CD4-positive, alpha-beta T cell treated with Interleukin-2 at 100 ng/mL for 4 hours (primary cell): ENCODE measurements around the gene OSBPL10.

Experiments
- DNase-seq: peaks from one replicate; pipeline ENCODE4 v3.0.0-alpha.2; 2020; ENCODE audit warnings: low spot score

OSBPL10 gene

DNA sequence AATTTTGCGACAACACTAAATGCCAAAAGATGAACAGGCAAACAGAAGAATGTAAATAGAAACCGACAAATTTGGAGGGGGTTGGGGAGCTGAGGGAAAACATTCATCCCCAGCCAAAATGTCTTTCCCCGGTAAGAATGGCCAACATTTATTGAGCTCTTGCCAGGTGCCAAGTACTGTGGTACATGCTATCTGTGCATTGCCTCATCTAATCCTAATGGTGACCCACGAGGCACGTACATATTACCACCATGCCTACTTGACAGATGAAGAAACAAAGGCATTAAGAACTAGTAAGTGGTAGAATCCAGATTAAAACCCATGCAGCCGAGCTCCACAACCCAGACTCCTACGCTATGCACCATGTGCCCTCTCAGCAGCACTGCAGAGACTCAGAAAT, 242.7 kb downstream of the OSBPL10 start:
- no peak for DNase-seq

DNA sequence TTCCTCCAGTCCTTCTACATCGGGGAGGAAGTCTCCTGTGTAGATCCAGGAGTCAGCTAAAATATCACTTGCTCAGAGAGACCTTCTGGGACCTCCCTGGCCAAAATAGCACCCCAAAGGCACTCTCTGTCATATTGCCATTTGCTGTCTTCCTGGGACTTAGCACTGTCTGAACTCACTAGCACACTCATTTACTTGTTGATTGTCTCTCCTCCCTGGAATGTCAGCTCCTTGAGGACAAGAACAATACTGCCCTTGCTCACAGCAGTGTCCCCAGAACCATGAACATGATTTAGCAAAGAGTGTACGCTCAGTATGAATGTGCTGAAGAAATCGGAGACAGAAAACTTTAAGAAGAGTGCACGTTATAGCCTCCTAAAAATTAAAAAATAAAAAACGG, 245.4 kb downstream of the OSBPL10 start:
- no peak for DNase-seq

DNA sequence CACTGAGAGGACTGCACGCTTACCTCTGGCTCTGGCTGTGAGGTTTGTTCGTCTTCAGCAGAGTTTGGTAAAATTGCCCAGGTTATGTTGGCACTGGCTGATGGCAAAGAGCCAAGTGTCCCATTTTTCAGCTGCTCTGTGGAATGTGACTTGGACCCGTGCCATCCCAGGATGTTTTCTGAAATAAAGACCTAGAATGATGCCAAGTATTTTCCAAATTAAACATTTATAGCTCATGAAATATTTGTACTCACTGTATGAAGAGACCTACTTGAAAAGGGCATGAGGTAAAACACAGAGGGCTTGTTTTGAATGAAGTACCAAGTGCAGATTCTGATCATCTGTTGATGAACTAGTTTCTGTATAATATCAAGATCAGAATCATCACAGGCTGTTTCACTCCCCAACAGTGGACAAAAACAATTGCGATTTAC, 247.8 kb downstream of the OSBPL10 start:
- DNase-seq: no peak

DNA sequence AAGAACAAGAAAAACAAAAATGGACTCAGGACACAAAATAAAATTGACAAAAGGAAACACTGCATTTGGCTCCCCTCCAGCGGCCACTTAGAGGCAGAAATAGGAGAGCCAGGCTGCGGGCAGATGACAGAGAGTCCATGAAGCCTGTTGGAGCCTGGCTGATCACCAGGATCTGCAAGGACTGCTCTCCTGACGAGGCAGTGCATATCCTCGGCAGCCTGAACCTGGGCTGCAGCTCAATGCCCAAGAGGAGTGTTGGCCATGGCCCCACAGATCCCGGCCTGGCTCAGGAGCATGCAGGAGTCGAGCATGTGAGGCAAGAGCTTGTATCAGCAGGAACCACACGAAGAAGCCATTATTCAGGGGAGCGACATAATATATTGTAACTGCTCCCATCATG, 248.5 kb downstream of the OSBPL10 start:
- DNase-seq: no peak

DNA sequence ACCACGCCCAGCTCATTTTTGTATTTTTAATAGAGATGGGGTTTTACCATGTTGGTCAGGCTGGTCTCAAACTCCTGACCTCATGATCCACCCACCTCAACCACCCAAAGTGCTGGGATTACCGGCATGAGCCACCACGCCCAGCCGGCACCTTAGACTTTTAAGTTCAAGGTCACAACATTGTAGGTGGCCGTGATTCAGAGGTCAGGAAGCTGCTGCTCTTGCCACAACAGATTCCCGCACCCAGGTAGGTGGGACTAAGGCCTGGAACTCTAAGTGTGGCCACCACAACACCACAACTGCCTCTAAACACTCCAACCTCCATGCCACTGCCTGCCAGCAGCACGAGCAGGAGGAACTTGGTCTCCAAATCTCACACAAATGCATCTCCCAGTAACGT, 251.5 kb downstream of the OSBPL10 start:
- no peak for DNase-seq

GRCh38 chr3:31729082-31729481, 252.0 kb downstream of the OSBPL10 start:
- no peak for DNase-seq

- no peak for DNase-seq
Observed at GRCh38 chr3:31728403-31728802, 252.7 kb downstream of the OSBPL10 start.

DNA sequence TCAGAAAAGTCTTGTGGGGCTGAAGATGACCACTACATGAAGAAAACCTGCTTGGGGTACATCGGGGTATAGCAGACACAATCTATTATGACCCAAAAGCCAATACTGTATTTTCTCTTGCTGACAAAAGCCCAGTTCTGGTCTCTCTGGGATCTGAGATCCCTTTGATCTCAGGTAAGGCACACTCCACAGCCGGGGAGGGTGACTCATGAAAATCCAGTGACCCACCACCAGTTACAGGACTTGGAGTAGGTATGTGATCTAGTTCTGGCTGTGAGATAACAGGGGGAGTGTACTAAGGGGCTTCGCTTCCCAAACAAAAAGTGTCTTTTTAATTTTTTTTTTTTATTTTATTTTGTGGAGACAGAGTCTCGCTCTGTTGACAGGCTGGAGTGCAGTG, 255.1 kb downstream of the OSBPL10 start:
- no peak for DNase-seq

DNA sequence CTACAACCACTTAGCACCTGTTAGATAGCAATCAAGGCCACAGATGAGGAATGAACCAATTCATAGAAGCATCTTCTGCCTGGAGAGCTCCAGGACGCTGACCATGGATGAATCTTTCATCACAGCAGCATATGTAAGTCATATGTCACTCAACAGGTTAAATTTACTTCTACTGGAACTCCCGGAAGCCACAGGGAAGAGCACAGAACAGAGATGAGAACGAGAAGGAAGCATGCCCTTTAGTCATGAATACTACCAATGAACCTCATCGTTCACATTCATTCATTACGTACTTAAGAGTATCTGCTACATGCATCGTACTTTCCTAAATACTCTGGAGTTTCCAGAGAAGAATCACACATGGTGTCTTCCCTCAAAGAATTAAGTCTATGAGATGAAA, 255.5 kb downstream of the OSBPL10 start:
- no peak for DNase-seq

DNA sequence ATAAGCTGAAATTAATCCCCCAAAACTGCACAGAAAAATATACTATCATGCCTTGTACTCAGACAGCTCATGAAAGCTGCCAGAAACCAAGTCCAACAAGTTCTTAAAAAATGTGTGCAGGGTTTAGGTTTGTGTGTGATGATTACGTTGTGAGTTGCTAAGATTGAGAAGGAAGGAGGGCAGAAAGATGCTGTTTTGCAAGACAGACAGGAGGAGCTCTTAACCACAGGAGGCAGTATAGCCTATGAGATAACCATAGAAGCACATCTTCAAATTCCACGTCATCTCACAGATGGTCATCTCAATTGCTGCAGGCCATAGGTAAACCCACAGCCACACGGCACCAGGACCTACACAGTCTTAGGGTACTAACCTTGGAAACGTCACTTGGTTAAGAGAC, 256.4 kb downstream of the OSBPL10 start:
- DNase-seq: no peak

DNA sequence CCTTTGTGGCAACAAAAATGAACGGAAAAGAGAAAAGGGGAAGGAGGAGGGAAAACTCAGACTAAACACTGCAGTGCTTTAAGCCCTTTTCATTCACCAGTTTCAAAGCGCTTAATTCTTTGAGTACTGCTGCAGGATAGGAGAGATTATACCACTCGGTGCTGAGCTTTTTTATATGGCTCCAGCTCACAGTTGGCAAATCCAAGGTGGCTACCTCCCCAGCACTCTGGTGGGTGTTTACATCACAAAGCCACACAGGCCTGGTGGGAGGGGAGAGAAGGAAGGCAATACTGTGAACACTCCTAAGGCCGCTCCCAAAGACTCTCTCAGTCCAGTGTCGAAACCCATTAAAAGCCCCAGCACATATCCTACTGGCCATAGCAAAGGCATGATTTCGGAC, 256.9 kb downstream of the OSBPL10 start:
- no peak for DNase-seq

- no peak for DNase-seq
Observed at GRCh38 chr3:31723701-31724100, 257.4 kb downstream of the OSBPL10 start.

DNA sequence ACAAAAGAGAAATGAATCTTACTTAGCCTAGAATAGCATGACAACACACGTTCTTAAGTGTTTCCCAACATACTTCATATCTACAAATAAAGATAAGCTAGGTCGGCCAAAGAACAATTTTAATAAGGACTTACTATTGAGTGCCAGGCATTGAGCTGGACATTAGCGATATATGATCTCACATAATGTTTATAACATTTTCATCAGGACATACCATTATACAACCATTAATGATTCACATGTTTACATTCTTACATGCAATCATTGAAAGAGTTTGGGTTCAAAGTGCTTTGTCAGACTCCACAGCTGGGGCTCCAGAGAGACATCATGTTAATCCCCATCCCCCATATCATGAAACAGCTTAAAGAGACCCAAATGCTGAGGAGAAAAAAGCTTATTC, 259.4 kb downstream of the OSBPL10 start:
- no peak for DNase-seq

- DNase-seq: no peak
Observed at GRCh38 chr3:31714495-31715280, 266.4 kb downstream of the OSBPL10 start.

DNA sequence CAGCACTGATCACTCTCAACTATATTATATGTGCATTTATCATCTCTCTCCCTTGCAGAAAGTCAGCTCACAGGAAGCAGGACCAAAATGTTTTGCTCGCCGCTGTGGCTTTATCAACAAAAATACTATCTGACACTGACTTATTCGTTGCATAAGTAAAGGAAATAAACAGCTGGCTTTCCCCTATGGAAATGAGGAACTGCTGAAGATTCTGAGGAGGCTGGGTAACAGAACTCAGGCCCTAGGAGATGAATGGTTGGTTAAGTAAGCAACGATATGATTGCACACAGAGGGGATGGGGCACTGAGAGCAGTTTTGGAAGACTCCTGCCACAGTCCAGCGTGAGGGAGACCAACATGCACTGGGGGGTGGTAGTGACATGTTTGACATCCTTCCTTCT, 267.2 kb downstream of the OSBPL10 start:
- no peak for DNase-seq

DNA sequence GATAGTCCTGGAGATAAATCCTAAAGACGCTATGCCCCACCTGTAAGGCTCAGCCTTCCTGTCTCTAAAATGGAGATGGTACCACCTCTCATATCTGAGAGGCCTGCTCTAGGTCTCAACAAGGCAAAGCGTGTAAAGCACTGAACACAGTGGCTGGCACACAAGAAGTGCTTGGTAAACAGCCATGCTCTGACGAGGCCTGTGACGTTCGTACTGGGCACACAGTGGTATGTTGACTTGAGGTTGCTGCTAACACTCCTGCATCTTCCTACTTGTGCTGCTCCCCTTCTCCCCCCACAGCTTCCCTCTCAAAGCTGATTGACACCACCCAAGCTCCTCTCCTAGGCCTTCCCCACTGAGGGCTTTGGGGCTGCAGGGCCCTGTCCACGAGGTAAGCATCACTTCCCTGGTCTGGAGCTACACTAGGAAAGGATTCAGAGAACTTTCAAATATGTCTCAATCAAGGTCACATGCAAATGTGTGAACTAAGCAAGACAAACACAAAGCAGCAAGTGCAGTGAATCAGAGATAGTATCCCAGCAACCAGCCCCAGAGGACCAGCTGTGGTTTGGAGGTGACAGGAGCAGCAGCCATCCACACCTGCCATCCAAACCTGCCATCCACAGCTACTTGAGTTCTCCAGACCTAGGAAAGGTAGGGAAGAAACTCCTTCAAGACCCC, 270.8 kb downstream of the OSBPL10 start:
- DNase-seq: no peak

GRCh38 chr3:31709526-31709925, 271.5 kb downstream of the OSBPL10 start:
- DNase-seq: no peak

GRCh38 chr3:31709005-31709404, 272.1 kb downstream of the OSBPL10 start:
- no peak for DNase-seq

GRCh38 chr3:31707286-31707685, 273.8 kb downstream of the OSBPL10 start:
- DNase-seq: no peak

GRCh38 chr3:31705736-31706135, 275.3 kb downstream of the OSBPL10 start:
- DNase-seq: no peak

GRCh38 chr3:31704591-31705179, 276.4 kb downstream of the OSBPL10 start:
- no peak for DNase-seq

GRCh38 chr3:31704156-31704555, 276.9 kb downstream of the OSBPL10 start:
- DNase-seq: no peak

- DNase-seq: no peak
Observed at GRCh38 chr3:31701286-31701685, 279.8 kb downstream of the OSBPL10 start.
